Activated CD4-positive, alpha-beta memory T cell treated with anti-CD3 and anti-CD28 coated beads for 36 hours (primary cell): Measurements from ENCODE around the gene PODN. TPM values are rescaled to one million over a fixed set of nuclear protein-coding genes. Genes with fewer than 3 reads are reported as not detected.

Source experiments
- CTCF ChIA-PET: fragments of 350-600 bp; sonication (Branson Sonifier 250); formaldehyde crosslinking; loops from one replicate; lab custom pipeline; 2021; ENCODE audit warnings: antibody characterized with exemption, inconsistent platforms; lab: Charles Lee
- POLR2A ChIA-PET: fragments of 350-600 bp; sonication (Branson Sonifier 250); formaldehyde crosslinking; loops from one replicate; lab custom pipeline; 2021; ENCODE audit warnings: antibody characterized with exemption; lab: Charles Lee
- DNase-seq: peaks from one replicate; pipeline ENCODE4 v3.0.0-alpha.2; 2020
- H3K27ac Mint-ChIP-seq: one replicate; pipeline ENCODE4 v1.8.0; 2021; ENCODE audit warnings: mixed read lengths
- H3K27me3 Mint-ChIP-seq: one replicate; pipeline ENCODE4 v1.8.0; 2021; ENCODE audit warnings: mixed read lengths
- H3K36me3 Mint-ChIP-seq: one replicate; pipeline ENCODE4 v1.8.0; 2021; ENCODE audit warnings: mixed read lengths
- H3K4me1 Mint-ChIP-seq: one replicate; pipeline ENCODE4 v1.8.0; 2021; ENCODE audit warnings: low read depth, mixed read lengths
- H3K4me3 Mint-ChIP-seq: one replicate; pipeline ENCODE4 v1.8.0; 2021; ENCODE audit warnings: mild to moderate bottlenecking, mixed read lengths
- H3K9me3 Mint-ChIP-seq: one replicate; pipeline ENCODE4 v1.8.0; 2021; ENCODE audit warnings: mixed read lengths
- intact Hi-C: fragments of 100-400 bp; cut with micrococcal nuclease; formaldehyde crosslinking; loops from one replicate; pipeline ENCODE4 v1.15.1; 2023
- total RNA-seq, 2 experiments: library from RNA; stranded (reverse); gene quantifications; one replicate each; pipeline ENCODE4 v1.2.3, GENCODE V29; 2021

PODN gene
- total RNA-seq, 2 experiments from 2014 or later: not detected

DNA sequence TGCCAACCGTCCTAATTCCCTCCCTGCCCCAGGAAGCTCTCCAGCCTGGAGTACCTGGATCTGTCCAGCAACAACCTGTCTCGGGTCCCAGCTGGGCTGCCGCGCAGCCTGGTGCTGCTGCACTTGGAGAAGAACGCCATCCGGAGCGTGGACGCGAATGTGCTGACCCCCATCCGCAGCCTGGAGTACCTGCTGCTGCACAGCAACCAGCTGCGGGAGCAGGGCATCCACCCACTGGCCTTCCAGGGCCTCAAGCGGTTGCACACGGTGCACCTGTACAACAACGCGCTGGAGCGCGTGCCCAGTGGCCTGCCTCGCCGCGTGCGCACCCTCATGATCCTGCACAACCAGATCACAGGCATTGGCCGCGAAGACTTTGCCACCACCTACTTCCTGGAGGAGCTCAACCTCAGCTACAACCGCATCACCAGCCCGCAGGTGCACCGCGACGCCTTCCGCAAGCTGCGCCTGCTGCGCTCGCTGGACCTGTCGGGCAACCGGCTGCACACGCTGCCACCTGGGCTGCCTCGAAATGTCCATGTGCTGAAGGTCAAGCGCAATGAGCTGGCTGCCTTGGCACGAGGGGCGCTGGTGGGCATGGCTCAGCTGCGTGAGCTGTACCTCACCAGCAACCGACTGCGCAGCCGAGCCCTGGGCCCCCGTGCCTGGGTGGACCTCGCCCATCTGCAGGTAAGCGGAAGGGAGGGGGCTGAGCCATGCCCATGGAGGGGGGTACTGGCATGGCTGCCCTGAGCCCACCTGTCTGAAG lies 16.5 kb downstream of the PODN start:
- CTCF ChIA-PET: no interaction called here
- no peak for DNase-seq
- no peaks in the 10 kb centered on the region for H3K4me1 Mint-ChIP-seq
- POLR2A ChIA-PET: interaction anchor here (0.6 kb wide), 1 partner anchor 118 kb away, joined by 3 read pairs; no protein-coding TSS in a partner anchor
- no peak overlapping the region for H3K27ac Mint-ChIP-seq
- H3K4me3 Mint-ChIP-seq: no peak overlapping the region
- no peaks in the 10 kb centered on the region for H3K27me3 Mint-ChIP-seq
- intact Hi-C loops: no loop called here
- H3K9me3 Mint-ChIP-seq: no peaks in the 10 kb centered on the region
- no peaks in the 10 kb centered on the region for H3K36me3 Mint-ChIP-seq

DNA sequence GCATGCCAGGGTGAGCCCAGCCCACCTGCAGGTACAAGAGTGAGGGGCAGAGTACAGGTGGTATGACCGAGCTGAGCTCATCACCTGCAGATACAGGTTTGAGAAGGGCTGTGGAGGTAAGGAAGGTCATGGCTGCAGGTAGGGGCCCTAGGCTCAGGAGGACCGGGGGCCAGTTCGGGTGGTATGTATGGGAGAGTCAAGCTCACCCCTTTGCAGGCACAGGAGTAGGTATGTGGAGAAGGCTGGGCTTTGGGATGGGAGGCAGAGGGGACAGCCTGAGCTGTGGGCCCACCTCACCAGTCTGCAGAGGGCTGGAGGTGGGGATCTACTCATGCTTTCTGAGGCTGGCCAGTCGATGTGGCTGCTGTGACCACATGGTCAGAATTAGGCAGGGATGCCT lies 17.2 kb downstream of the PODN start:
- H3K27ac Mint-ChIP-seq: no peak overlapping the region
- ChIA-PET CTCF (no interaction called here), POLR2A (no interaction called here)
- DNase-seq: no peak
- no peak overlapping the region for H3K4me3 Mint-ChIP-seq
- H3K4me1 Mint-ChIP-seq: no peaks in the 10 kb centered on the region
- H3K27me3 Mint-ChIP-seq: no peaks in the 10 kb centered on the region
- no peaks in the 10 kb centered on the region for H3K36me3 Mint-ChIP-seq
- H3K9me3 Mint-ChIP-seq: no peaks in the 10 kb centered on the region
- intact Hi-C loops: no loop called here

DNA sequence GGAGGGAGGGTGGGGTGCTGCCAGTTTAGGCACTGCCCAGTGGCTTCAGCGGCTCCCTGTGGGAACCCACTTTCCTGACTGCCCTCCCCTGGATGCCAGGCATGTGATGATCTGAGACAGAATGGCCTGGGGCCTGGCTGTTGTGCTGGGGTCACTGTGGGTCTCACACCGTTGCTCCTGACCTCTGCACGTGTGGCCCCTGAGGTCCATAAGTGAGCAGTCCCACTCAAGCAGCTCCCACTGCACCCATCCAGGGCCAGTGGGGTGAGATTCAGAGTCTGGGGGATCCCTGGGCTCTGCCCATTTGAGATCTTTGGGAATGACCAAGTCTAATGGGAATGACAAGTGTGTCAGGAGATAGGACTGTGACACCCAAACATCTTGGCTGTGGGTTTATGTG lies 18.0 kb downstream of the PODN start:
- Mint-ChIP-seq H3K9me3 (no peaks in the 10 kb centered on the region), H3K36me3 (no peaks in the 10 kb centered on the region), H3K4me1 (no peaks in the 10 kb centered on the region), H3K27ac (no peak overlapping the region), H3K4me3 (no peak overlapping the region), H3K27me3 (no peaks in the 10 kb centered on the region)
- intact Hi-C loops: no loop called here
- POLR2A ChIA-PET: no interaction called here
- CTCF ChIA-PET: no interaction called here
- no peak for DNase-seq

GRCh38 chr1:53080769-53081168 lies 18.8 kb downstream of the PODN start:
- Mint-ChIP-seq H3K36me3 (no peaks in the 10 kb centered on the region), H3K27me3 (no peaks in the 10 kb centered on the region), H3K9me3 (no peaks in the 10 kb centered on the region), H3K4me1 (no peaks in the 10 kb centered on the region), H3K4me3 (no peak overlapping the region), H3K27ac (no peak overlapping the region)
- no peak for DNase-seq
- intact Hi-C loops: no loop called here
- POLR2A ChIA-PET: no interaction called here
- CTCF ChIA-PET: no interaction called here

GRCh38 chr1:53081384-53082066 lies 19.5 kb downstream of the PODN start:
- Mint-ChIP-seq H3K36me3 (no peaks in the 10 kb centered on the region), H3K27ac (no peak overlapping the region), H3K4me3 (no peak overlapping the region), H3K4me1 (no peaks in the 10 kb centered on the region), H3K27me3 (no peaks in the 10 kb centered on the region), H3K9me3 (no peaks in the 10 kb centered on the region)
- ChIA-PET CTCF (no interaction called here), POLR2A (no interaction called here)
- intact Hi-C loops: no loop called here
- no peak for DNase-seq

DNA sequence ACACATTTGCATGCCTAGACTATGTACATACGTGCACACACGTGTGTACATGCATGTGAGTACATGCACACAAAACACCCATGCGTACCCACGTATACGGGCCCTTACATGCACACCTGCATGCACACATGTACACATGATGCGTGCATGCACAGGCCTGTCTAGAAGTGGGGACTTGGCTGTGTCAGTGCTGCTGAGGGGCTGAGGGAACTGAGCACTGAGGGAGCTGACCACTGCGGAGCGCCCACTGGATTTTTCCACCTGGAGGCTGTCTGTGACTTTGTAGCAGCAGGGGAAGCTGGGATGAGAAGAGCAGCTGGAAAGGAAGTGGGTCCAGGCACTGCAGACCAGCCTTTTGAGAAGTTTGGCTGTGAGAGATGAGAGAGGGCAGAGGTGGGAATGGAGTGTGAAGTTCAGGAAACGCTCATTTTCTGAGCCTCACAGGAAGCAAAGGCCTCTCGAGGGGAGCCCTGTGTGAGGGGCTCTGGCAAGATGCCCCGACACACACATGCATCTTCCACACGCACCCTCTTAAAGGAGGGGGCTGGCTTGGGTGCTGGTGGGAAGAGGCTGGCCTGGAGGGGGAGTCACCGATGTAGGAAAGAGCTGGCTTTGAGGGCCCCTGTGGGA lies 20.9 kb downstream of the PODN start:
- ChIA-PET CTCF (no interaction called here), POLR2A (no interaction called here)
- H3K4me1 Mint-ChIP-seq: no peaks in the 10 kb centered on the region
- no peaks in the 10 kb centered on the region for H3K36me3 Mint-ChIP-seq
- no peak overlapping the region for H3K4me3 Mint-ChIP-seq
- no peak overlapping the region for H3K27ac Mint-ChIP-seq
- intact Hi-C loops: no loop called here
- H3K27me3 Mint-ChIP-seq: no peaks in the 10 kb centered on the region
- no peak for DNase-seq
- no peaks in the 10 kb centered on the region for H3K9me3 Mint-ChIP-seq

DNA sequence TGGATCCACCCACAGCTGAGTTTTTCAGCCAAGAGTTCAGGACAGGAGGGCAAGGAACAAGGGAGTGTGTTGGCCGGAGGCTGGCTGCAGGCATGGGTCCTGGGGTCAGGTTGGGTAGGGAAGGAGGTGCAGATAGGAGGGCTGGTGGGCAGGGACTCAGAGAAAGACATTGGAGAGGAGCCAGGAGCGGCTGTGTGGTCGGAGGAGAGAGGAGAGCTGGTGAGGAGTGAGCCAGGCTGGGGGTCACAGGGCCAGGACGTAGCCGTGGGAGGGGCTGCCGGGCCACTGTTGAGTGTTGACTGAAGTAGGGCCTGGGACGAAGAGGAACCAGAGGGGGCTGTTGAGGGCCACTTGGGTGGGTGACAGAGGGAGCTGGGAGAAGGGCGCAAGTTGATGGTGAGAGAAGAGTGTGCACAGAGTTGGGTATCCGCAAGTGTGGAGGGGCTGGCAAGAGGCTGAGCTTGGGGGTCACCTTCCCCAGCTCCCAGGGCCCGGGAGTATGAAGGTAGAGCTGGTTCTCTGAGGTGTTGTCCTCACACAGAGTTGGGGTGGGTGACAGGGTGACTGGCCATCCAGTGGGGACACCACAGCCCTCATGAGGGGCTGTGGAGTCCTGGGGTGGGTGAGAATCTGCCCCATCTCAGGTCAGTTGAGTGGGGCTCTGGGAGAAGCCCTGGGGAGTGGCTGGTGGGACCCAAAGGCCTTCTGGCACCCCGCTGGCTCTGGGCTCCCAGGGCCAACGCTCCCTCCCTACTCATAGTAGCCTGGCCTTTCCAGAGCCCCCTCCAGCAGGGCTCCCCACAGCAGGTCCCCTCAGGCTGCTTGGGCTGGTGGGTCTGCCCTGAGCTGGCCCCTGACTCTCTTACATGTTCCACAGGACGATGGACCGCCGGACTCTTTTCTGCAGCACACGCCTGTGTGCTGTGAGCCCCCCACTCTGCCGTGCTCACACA lies 21.9 kb downstream of the PODN start:
- ChIA-PET CTCF (no interaction called here), POLR2A (no interaction called here)
- Mint-ChIP-seq H3K27ac (no peak overlapping the region), H3K27me3 (no peaks in the 10 kb centered on the region), H3K4me1 (no peaks in the 10 kb centered on the region), H3K4me3 (no peak overlapping the region), H3K36me3 (no peaks in the 10 kb centered on the region), H3K9me3 (no peaks in the 10 kb centered on the region)
- DNase-seq: no peak
- intact Hi-C loops: no loop called here

DNA sequence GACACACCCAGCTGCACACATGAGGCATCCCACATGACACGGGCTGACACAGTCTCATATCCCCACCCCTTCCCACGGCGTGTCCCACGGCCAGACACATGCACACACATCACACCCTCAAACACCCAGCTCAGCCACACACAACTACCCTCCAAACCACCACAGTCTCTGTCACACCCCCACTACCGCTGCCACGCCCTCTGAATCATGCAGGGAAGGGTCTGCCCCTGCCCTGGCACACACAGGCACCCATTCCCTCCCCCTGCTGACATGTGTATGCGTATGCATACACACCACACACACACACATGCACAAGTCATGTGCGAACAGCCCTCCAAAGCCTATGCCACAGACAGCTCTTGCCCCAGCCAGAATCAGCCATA lies 22.6 kb downstream of the PODN start:
- Mint-ChIP-seq H3K4me3 (no peak overlapping the region), H3K9me3 (no peaks in the 10 kb centered on the region), H3K27ac (no peak overlapping the region), H3K27me3 (no peaks in the 10 kb centered on the region), H3K36me3 (no peaks in the 10 kb centered on the region), H3K4me1 (no peaks in the 10 kb centered on the region)
- DNase-seq: no peak
- CTCF ChIA-PET: no interaction called here
- POLR2A ChIA-PET: no interaction called here
- intact Hi-C loops: no loop called here

GRCh38 chr1:53085405-53085804 lies 23.4 kb downstream of the PODN start:
- DNase-seq: no peak
- Mint-ChIP-seq H3K4me1 (no peaks in the 10 kb centered on the region), H3K27ac (no peak overlapping the region), H3K27me3 (no peaks in the 10 kb centered on the region), H3K9me3 (no peaks in the 10 kb centered on the region), H3K36me3 (no peaks in the 10 kb centered on the region), H3K4me3 (no peak overlapping the region)
- ChIA-PET CTCF (no interaction called here), POLR2A (no interaction called here)
- intact Hi-C loops: no loop called here

- Mint-ChIP-seq H3K27me3 (no peaks in the 10 kb centered on the region), H3K27ac (no peak overlapping the region)
- CTCF ChIA-PET: no interaction called here
Observed at GRCh38 chr1:53086491-53087070, 24.6 kb downstream of the PODN start.

DNA sequence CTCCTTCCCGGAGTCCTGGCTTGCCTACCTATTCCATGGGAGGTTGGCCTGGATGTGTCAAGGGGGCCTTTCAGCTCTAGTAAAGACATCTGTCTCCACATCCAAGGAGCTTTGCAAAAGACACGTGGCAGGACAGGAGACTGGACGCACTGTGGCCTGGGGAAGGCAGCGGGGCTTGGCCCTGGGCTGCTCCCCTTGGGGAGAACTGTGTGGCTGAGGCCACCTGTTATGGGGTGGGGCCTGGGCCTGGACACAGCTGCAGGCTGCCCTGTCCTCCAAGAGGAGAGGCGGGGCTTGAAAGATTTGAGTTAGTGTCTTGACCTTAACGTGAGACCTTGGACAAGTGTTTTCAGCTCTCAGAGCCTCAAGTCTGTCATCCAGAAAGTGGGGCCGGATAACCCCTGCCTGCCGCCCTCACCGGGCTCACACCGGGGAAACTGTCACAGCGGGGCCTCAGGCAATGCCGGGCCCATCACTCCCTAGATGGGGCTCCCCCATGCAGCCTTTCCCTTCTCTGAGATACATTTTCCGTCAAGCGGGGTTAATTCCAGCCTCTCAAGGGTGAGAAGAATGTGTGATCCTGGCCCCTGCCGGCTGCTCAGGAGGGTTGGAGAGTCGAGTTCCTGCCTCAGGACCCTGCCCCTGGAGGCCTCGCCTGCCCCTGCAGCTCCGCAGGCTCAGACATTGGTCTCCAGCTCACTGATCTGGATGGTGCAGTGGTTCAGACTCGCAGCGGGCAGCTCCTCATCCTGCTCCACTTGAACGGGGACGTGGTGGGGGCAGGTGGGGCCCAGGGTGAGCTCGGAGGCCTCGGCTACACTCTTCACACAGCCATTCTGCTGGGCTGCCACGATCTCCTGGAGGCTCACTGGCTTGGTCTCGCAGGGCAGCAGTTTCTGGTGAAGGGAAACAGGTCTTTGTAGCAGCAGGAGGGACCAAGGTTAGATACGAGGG lies 25.6 kb downstream of the PODN start:
- ChIA-PET CTCF (no interaction called here), POLR2A (no interaction called here)
- Mint-ChIP-seq H3K4me1 (no peaks in the 10 kb centered on the region), H3K36me3 (no peaks in the 10 kb centered on the region), H3K9me3 (no peaks in the 10 kb centered on the region), H3K27ac (no peak overlapping the region), H3K27me3 (no peaks in the 10 kb centered on the region), H3K4me3 (no peak overlapping the region)
- DNase-seq: no peak
- intact Hi-C loops: no loop called here

More at GRCh38 chr1:53086491-53087070, 24.6 kb downstream of the PODN start:
- Mint-ChIP-seq H3K9me3 (no peaks in the 10 kb centered on the region), H3K36me3 (no peaks in the 10 kb centered on the region), H3K4me1 (no peaks in the 10 kb centered on the region), H3K4me3 (no peak overlapping the region)
- no peak for DNase-seq
- intact Hi-C loops: no loop called here
- POLR2A ChIA-PET: no interaction called here
